ENCODE data around the gene TUBGCP3. TPM values are rescaled to one million over a fixed set of nuclear protein-coding genes. Genes with fewer than 3 reads are reported as not detected.

TUBGCP3 gene
- total RNA-seq, 6 experiments from 2014 or later = 13.0 to 20.0 (median 17.6) TPM

GRCh38 chr13:112576191-112576590, 11.8 kb downstream of the TUBGCP3 start:
- ATAC-seq (peak in 1 of 4 donors; percentile 17), DNase-seq (no peak)
- WGBS (ENCODE audit: insufficient coverage, low coverage, low lambda C conversion rate, missing lambda C conversion rate) = 42% methylated on average over 3 of the region's 4 CpGs
- H3K27ac ChIP-seq = no peak overlapping the region
- intact Hi-C loops (cut with DNase I) = no loop called here
- TF ChIP-seq POLR2A (IDR thresholded peaks at IDR 0.05) = no peak
- H3K9me3 ChIP-seq = no peaks in the 10 kb centered on the region
- no peak overlapping the region for H3K4me3 ChIP-seq
- no peaks in the 10 kb centered on the region for H3K27me3 ChIP-seq
- peaks cover 0 to 38% (median 18%) of the 10 kb centered on the region in 4 donors for H3K4me1 ChIP-seq
- H3K36me3 ChIP-seq = no peaks in the 10 kb centered on the region

- intact Hi-C loops (cut with DNase I) = no loop called here
- peaks cover 0 to 38% (median 18%) of the 10 kb centered on the region in 4 donors for H3K4me1 ChIP-seq
- H3K27me3 ChIP-seq = no peaks in the 10 kb centered on the region
- H3K9me3 ChIP-seq = no peaks in the 10 kb centered on the region
- no peak overlapping the region for H3K27ac ChIP-seq
- no peak for DNase-seq
- H3K4me3 ChIP-seq = no peak overlapping the region
- 86% methylated on average over 3 of the region's 5 CpGs for WGBS (ENCODE audit: insufficient coverage, low coverage, low lambda C conversion rate, missing lambda C conversion rate)
- peak in 1 of 4 donors; percentile 47 for ATAC-seq
- H3K36me3 ChIP-seq = no peaks in the 10 kb centered on the region
- no peak for TF ChIP-seq CTCF (IDR thresholded peaks at IDR 0.05)
- no peak for TF ChIP-seq POLR2A (IDR thresholded peaks at IDR 0.05)
These were observed 12.3 kb downstream of the TUBGCP3 start for GRCh38 chr13:112575675-112576074.

- H3K36me3 ChIP-seq = no peaks in the 10 kb centered on the region
- 34% methylated on average over 5 of the region's 7 CpGs for WGBS (ENCODE audit: insufficient coverage, low coverage, low lambda C conversion rate, missing lambda C conversion rate)
- no peaks in the 10 kb centered on the region for H3K9me3 ChIP-seq
- intact Hi-C loops (cut with DNase I) = no loop called here
- no peak for TF ChIP-seq CTCF (IDR thresholded peaks at IDR 0.05)
- peak; percentile 24 to 42 (median 37) for ATAC-seq
- H3K4me1 ChIP-seq = peaks cover 0 to 38% (median 18%) of the 10 kb centered on the region in 4 donors
- no peaks in the 10 kb centered on the region for H3K27me3 ChIP-seq
- H3K4me3 ChIP-seq = no peak overlapping the region
- H3K27ac ChIP-seq = peak overlapping the region in 1 of 3 donors; percentile 23
- DNase-seq = no peak
These were observed 12.9 kb downstream of the TUBGCP3 start for GRCh38 chr13:112574834-112575613.

GRCh38 chr13:112574416-112574815, 13.5 kb downstream of the TUBGCP3 start:
- no peaks in the 10 kb centered on the region for H3K27me3 ChIP-seq
- peaks cover 0 to 38% (median 18%) of the 10 kb centered on the region in 4 donors for H3K4me1 ChIP-seq
- no peak overlapping the region for H3K4me3 ChIP-seq
- no peaks in the 10 kb centered on the region for H3K9me3 ChIP-seq
- peak in 2 of 4 donors; percentile 29 to 30 for ATAC-seq
- WGBS (ENCODE audit: insufficient coverage, low coverage, low lambda C conversion rate, missing lambda C conversion rate) = 30% methylated on average over 1 of the region's 1 CpG
- no peak for DNase-seq
- no peaks in the 10 kb centered on the region for H3K36me3 ChIP-seq
- TF ChIP-seq POLR2A (IDR thresholded peaks at IDR 0.05) (no peak), CTCF (IDR thresholded peaks at IDR 0.05) (no peak)
- intact Hi-C loops (cut with DNase I) = no loop called here
- H3K27ac ChIP-seq = peak overlapping the region in 1 of 3 donors; percentile 23

- no peak overlapping the region for H3K27ac ChIP-seq
- H3K4me3 ChIP-seq = no peak overlapping the region
- DNase-seq = no peak
- H3K27me3 ChIP-seq = no peaks in the 10 kb centered on the region
- no CpG with 5 or more reads among the region's 2 CpGs for WGBS (ENCODE audit: insufficient coverage, low coverage, low lambda C conversion rate, missing lambda C conversion rate)
- H3K4me1 ChIP-seq = peaks cover 0 to 38% (median 18%) of the 10 kb centered on the region in 4 donors
- intact Hi-C loops (cut with DNase I) = no loop called here
- TF ChIP-seq POLR2A (IDR thresholded peaks at IDR 0.05) (no peak), CTCF (IDR thresholded peaks at IDR 0.05) (no peak)
- H3K36me3 ChIP-seq = no peaks in the 10 kb centered on the region
- no peak for ATAC-seq
- H3K9me3 ChIP-seq = no peaks in the 10 kb centered on the region
These were observed 14.2 kb downstream of the TUBGCP3 start for GRCh38 chr13:112573710-112574109.
